ENCODE data around the gene MMP20.
A peak's percentile ranks its signal among the peaks of the same experiment; 100 is the strongest.
"Not testable (repeated sequence)": the region's sequence is repeated elsewhere in the genome, so short reads cannot be mapped to it uniquely, and the experiment has no call there.

Gene MMP20, protein sequence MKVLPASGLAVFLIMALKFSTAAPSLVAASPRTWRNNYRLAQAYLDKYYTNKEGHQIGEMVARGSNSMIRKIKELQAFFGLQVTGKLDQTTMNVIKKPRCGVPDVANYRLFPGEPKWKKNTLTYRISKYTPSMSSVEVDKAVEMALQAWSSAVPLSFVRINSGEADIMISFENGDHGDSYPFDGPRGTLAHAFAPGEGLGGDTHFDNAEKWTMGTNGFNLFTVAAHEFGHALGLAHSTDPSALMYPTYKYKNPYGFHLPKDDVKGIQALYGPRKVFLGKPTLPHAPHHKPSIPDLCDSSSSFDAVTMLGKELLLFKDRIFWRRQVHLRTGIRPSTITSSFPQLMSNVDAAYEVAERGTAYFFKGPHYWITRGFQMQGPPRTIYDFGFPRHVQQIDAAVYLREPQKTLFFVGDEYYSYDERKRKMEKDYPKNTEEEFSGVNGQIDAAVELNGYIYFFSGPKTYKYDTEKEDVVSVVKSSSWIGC

DNA sequence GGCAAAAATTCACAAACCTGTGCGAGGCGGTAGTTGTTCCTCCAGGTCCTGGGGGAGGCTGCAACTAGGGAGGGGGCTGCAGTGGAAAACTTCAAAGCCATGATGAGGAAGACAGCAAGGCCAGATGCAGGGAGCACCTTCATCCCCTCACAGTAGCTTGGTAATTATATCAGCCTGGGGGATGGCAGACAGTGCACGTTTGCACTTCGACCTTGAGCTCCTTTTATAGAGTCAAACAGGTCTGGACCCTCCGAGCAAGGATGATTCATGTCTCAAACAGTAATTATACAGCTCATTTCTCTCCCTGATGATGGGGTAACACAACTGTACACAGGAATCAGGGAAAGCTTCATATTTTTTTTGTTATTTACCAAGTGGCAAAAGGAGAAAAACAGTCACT lies at the start of gene MMP20:
MMP20 (minus strand) TSS at position 156 of the 400 bp plus-strand sequence; CDS start at position 143, 13 bp downstream.
- DNase-seq = no peak

GRCh38 chr11:102669664-102670063 lies 44.5 kb upstream of the MMP20 start:
- peak; percentile 29 for DNase-seq

DNA sequence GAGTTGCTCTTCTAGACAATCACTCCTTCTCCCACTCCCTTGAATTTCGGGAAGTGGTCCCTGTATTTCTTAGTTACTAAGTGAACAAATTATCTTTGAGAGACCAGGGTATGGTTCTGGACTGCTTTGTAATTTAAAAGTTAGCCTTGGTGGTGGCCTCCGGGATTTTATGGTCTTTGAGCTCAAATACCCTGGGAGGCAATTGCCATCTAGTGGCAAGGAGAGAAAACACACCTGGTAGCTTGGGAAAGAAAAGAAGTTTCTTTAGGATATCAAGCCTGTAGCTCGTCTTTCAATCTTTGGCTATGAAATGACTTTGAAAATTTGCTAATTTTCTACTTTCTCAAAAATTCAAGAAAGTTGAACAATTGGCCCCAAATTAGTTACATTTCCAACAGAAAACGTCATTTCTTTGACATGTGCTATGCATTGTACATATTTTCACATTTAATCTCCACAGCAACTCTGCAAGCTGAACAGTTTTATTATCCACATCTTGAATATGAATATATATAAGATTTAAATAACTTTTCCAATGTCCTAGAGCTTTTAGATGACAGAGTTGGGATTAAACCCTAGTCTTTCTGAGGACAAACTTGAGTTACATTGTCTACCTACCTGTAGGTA lies 41.3 kb upstream of the MMP20 start:
- peak; percentile 62 for DNase-seq

DNA sequence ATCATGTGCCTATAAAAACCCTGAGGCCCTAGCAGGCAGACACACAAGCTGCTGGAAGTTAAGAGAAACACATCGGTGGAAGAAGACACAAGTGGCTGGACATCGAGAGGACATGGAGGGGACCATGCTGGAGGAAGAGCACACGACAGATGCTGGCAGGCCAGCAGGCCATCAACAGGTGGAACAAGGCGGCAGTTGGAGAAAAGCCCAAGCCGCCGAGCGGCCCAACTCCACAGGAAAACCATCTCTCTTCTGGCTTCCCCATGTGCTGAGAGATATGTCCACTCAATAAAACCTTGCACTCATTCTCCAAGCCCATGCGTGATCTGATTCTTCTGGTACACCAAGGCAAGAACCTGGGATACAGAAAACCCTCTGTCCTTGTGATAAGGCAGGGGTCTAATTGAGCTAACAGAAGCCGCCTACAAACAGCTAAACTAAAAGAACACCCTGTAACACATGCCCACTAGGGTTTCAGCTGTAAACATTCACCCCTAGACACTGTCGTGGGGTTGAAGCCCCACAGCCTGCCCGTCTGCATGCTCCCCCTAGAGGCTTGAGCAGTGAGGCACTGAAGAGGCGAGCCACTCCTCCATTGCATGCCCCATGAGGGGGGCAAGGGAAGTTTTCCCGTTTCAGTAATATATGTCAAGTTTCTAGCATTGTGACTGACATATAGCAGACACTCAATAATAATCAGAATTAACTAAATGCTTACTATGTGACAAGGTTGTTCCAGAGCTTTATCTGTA lies 39.0 kb upstream of the MMP20 start:
- peak; percentile 17 for DNase-seq

GRCh38 chr11:102662607-102663006 lies 37.5 kb upstream of the MMP20 start:
- no peak for DNase-seq

GRCh38 chr11:102661040-102661439 lies 35.9 kb upstream of the MMP20 start:
- DNase-seq = no peak

DNA sequence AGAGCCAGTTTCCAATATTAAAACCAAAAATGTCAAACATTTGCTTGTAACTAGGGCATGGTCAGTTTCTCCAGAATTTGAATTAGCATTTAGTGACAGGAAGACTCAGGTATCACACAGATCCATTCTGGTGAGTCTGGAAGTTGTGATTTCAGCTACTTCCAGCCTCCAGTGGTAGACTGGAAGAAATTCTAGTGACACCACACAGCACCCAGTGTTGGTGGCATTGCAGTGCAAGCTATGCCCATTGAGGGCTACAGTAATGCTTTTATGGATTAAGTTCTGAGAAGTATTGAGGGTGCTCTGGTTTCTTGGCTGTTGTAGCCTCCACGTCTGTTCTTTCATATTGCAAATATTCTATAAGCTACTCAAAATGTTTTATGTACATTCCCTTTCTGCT lies 31.4 kb upstream of the MMP20 start:
- DNase-seq = no peak

- no peak for DNase-seq
Measured at GRCh38 chr11:102655547-102655946, 30.4 kb upstream of the MMP20 start.

GRCh38 chr11:102654761-102655160 lies 29.6 kb upstream of the MMP20 start:
- no peak for DNase-seq

- DNase-seq = peak; percentile 23
Measured at GRCh38 chr11:102653744-102654291, 28.7 kb upstream of the MMP20 start.

DNA sequence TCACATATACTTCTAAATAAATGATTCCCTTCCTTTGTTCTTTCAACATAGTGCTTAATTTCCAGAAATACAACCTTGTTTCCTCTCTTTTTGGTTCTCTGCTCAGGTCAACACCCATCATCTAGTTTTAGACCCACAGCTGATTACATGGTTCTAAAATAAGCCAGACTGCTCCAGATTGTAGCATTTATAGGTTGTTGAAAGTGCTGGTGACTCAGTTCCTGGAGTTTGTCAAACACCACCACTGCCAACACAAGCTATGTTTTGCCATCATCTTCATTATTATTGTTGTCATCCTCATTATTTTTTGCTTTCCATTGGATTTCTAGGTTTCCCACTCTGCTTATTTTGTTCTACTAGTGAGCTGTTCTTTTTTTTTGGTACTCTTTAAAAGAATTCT lies 22.3 kb upstream of the MMP20 start:
- no peak for DNase-seq

DNA sequence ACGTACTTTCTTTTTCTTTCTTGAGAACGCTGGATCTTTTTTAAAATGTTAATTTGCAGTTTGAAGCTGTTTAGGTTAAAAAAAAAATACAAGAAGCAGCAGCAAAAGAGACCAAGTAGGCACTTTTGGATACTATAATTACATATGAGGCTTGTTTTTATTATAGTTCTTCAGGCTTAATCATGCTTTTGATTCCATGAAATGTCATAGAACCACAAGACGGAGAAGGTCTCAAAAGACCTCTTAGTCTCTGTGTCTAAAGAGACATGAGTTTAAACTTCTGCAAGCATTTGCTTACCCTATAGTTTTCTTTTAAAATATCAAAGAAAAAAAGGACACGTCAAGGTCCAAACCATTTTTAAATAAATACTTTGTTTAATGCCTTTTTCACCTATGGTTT lies 18.8 kb upstream of the MMP20 start:
- no peak for DNase-seq

GRCh38 chr11:102640946-102641345 lies 15.8 kb upstream of the MMP20 start:
- DNase-seq = no peak

GRCh38 chr11:102639656-102640055 lies 14.5 kb upstream of the MMP20 start:
- DNase-seq = no peak

DNA sequence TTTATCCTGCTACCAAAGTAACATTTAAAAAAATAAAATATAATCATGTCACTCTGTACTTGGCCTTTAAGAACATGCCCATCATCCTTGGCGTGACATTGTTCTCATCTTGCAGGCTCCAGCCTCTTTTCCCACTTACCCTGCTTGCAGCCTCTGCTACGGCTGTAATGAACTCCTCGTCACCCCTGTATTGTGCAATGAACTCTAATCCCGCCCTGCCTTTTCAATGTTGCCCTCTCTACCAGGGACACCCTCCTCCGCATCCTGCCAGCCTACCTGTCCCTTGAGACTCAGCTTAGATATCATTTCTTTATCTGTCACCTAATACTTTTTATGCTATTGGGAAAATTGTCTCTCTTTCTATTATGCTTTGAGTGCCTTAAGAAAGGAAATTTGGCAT lies 12.6 kb upstream of the MMP20 start:
- DNase-seq = no peak

DNA sequence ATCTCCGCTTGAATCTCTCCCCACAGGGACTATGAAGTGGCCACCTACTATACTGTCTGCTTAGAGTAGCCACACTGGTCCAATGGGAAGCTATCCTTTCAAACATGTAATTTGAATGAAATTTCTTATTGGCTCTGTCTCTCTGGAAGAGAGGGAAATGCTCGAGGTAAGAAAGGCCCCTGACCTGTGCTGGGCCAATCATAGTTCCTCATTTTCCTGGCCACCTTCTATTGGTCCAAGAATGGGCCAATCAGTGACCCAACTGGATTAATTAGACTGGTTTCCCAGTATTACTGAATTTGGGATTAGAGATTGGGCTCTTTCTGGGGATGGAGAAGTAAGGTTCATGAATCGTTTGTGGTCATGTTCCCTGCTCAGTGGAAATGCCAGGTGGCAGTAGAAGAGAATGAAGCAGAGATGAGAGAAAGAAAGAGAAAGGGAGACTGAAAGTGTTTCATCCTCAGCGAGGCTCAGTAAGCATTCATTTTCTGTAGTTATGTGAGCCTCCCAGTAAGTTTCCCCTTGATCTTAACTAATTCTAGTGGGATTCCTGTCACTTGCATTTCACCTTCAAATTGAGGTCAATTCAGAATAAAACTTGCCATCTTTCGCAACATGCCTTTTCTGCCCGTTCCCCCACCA lies 8.4 kb upstream of the MMP20 start:
- DNase-seq = no peak

- DNase-seq = no peak
Measured at GRCh38 chr11:102632026-102632425, 6.9 kb upstream of the MMP20 start.

GRCh38 chr11:102630598-102631448 lies 5.7 kb upstream of the MMP20 start:
- no peak for DNase-seq

DNA sequence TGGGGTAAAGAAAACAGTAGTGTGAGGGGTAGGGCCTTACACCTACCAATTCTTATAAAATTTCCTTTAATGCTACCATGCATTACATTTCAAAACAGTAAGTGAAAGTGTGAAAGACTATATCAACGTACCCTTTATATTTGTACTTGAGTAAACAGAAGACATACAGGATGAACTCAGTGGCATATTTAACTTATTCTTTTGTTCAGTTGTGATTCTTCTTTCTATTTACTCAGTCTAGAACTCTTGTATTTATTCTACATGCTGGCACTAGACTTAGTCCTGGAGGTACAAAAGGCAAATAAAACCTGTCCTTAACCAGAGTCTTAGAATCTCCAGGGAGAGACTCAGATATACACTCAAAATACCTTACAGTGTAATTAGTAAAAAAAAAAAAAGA lies 4.8 kb upstream of the MMP20 start:
- DNase-seq = not testable (repeated sequence)

GRCh38 chr11:102626676-102627075 lies 1.5 kb upstream of the MMP20 start:
- DNase-seq = no peak

- DNase-seq = no peak
Measured at GRCh38 chr11:102623998-102624397, 1.1 kb downstream of the MMP20 start.

GRCh38 chr11:102623128-102623527 lies 2.0 kb downstream of the MMP20 start:
- no peak for DNase-seq
